Measurements from ENCODE around the gene KSR1. TPM values are rescaled to one million over a fixed set of nuclear protein-coding genes. Genes with fewer than 3 reads are reported as not detected.

The KSR1 gene
- total and polyA plus RNA-seq, 9 of the 15 experiments (the other 6 are each of a cell fraction or from before 2014, with no cell fraction given), result 1.4 to 51.7 (median 18.4) TPM

DNA sequence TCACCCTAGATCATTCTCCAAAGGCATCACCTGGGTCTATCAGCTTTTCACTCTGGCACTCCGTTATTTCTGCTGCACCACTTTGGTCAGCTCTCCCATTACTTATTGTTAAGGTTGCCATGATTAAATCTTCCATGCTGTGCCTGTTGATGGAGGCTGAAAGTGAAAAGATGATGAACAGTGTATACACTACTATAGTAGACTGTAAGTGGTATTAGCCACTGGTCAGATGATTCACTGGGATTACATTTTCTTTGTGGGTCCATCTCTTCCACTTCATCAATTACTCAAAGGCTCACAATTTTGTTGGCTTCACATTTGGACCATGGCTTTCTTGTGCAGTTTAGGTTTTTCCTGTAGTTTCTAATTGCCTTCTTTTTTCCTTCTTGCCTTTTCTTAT lies 158.9 kb downstream of the KSR1 start:
- POLR2A ChIA-PET, result no interaction called here
- DNase-seq (ENCODE audit: extremely low read depth in 1 of 4, low spot score in 3 of 4) (no peak), ATAC-seq (no peak), FAIRE-seq (no peak)
- CTCF ChIA-PET (ENCODE audit: low intra/inter-chr PET ratio), result no interaction called here
- Histone ChIP-seq H3K4me1 (replicated peaks in 1 of 2; ENCODE audit: control insufficient read depth in 2 of 2, insufficient read depth in 2 of 2, low read length in 2 of 2) (peaks cover 0 to 7% of the 10 kb centered on the region in 2 experiments; a peak in 2 of 5 replicates), H3K27ac (ENCODE audit: extremely low read depth, low read depth, low read length) (no peak overlapping the region), H4K20me1 (replicated peaks; ENCODE audit: control insufficient read depth, insufficient read depth, low read length) (no peaks in the 10 kb centered on the region), H3K36me3 (ENCODE audit: control insufficient read depth, insufficient read depth, low read length) (peaks cover 84% of the 10 kb centered on the region; the same call in 2 of the 3 replicates), H3K9me3 (replicated peaks; ENCODE audit: control insufficient read depth, insufficient read depth, low read depth, low read length) (no peaks in the 10 kb centered on the region), H3K27me3 (ENCODE audit: control insufficient read depth in 2 of 2, insufficient read depth in 2 of 2, low read length in 2 of 2) (no peaks in the 10 kb centered on the region), H3K4me3 (no peak overlapping the region), H3K9me1 (ENCODE audit: control insufficient read depth, insufficient read depth, low read length) (no peaks in the 10 kb centered on the region), H3K79me2 (ENCODE audit: control insufficient read depth, insufficient read depth, low read length) (no peaks in the 10 kb centered on the region), H2AFZ (ENCODE audit: low read depth, low read length) (no peak overlapping the region), H3K9ac (ENCODE audit: insufficient read depth in 1 of 2, low read depth in 2 of 2, low read length in 2 of 2) (no peak overlapping the region), H3K4me2 (ENCODE audit: insufficient read depth, low read length) (no peak overlapping the region)
- in situ Hi-C loops (cut with MboI), result no loop called here
- 89% methylated on average over 1 of the region's 1 CpG for WGBS (ENCODE audit: insufficient coverage, low coverage, missing lambda C conversion rate)
- intact Hi-C loops (cut with micrococcal nuclease), result no loop called here
- no TSS peak for BruUV-seq (replicated peaks)
- no peak for TF ChIP-seq LARP7 (IDR thresholded peaks at IDR 0.05)
- TF ChIP-seq ZNF212 (CRISPR knock-in tag; IDR thresholded peaks at IDR 0.05), result no peak
- TF ChIP-seq SIN3B (IDR thresholded peaks at IDR 0.05; ENCODE audit: low read depth), result no peak
- no peak for TF ChIP-seq RBM34 (IDR thresholded peaks at IDR 0.05; ENCODE audit: borderline replicate concordance, insufficient read depth, low read length)
- no peak for TF ChIP-seq ZNF785 (CRISPR knock-in tag; IDR thresholded peaks at IDR 0.05)
- no peak for TF ChIP-seq NFYB (IDR thresholded peaks at IDR 0.05; ENCODE audit: extremely low read depth, insufficient read length)
- no peak for TF ChIP-seq PPARD (CRISPR knock-in tag; IDR thresholded peaks at IDR 0.05)
- TF ChIP-seq NR0B1 (IDR thresholded peaks at IDR 0.05; ENCODE audit: partially characterized antibody), result no peak
- TF ChIP-seq ZNF146 (CRISPR knock-in tag; IDR thresholded peaks at IDR 0.05; ENCODE audit: unreplicated experiment), result no peak
- TF ChIP-seq CHD7 (IDR thresholded peaks at IDR 0.05; ENCODE audit: low read depth, low read length), result no peak
- TF ChIP-seq ZNF121 (CRISPR knock-in tag; conservative IDR thresholded peaks at IDR 0.05), result no peak
- no peak for TF ChIP-seq ETV5 (CRISPR knock-in tag; IDR thresholded peaks at IDR 0.05; ENCODE audit: low read depth)
